OCI-LY3 (cell line): ENCODE measurements around the gene RNPEPL1.

ENCODE experiments used
- H2AFZ ChIP-seq: fragments of 200-600, 300-600 bp; shearing (Covaris generic); 2 replicates; pipeline ENCODE4 v1.6.0; 2014; ENCODE audit warnings: antibody characterized with exemption, low read depth, low read length
- H3K27ac ChIP-seq: fragments of 200-600, 300-600 bp; sonication (generic); 2 replicates; pipeline ENCODE4 v1.5.1; 2014; ENCODE audit warnings: mild to moderate bottlenecking, low read length, moderate library complexity, mixed read lengths
- H3K27me3 ChIP-seq: fragments of 200-600, 300-600 bp; sonication (generic); 2 replicates; pipeline ENCODE4 v1.6.1; 2014; ENCODE audit warnings: low read depth, low read length, mixed read lengths
- H3K36me3 ChIP-seq: fragments of 200-600, 300-600 bp; sonication (generic); replicated peaks from 2 replicates; pipeline ENCODE3; 2014; ENCODE audit warnings: low read depth, low read length, mixed read lengths
- H3K4me1 ChIP-seq: fragments of 300-600, 200-600 bp; sonication (generic); 2 replicates; pipeline ENCODE4 v1.6.1; 2014; ENCODE audit warnings: low read length, mixed read lengths
- H3K4me2 ChIP-seq: fragments of 200-600, 300-600 bp; sonication (generic); 2 replicates; pipeline ENCODE4 v1.6.1; 2014; ENCODE audit warnings: low read length, mixed read lengths
- H3K4me3 ChIP-seq: fragments of 300-600, 200-600 bp; sonication (generic); 2 replicates; pipeline ENCODE4 v1.5.1; 2014; ENCODE audit warnings: antibody characterized with exemption, mild to moderate bottlenecking, low read length, moderate library complexity
- H3K79me2 ChIP-seq: fragments of 300-600, 200-600 bp; shearing (Covaris generic); 2 replicates; pipeline ENCODE4 v1.6.1; 2014; ENCODE audit warnings: mild to moderate bottlenecking, low read length, mixed read lengths
- H3K9ac ChIP-seq: fragments of 300-600, 200-600 bp; shearing (Covaris generic); 2 replicates; pipeline ENCODE4 v1.6.0; 2014; ENCODE audit warnings: mild to moderate bottlenecking, low read length, moderate library complexity
- H3K9me3 ChIP-seq: fragments of 200-600, 300-600 bp; shearing (Covaris generic); 2 replicates; pipeline ENCODE4 v1.6.1; 2014; ENCODE audit warnings: low read length, mixed read lengths; ENCODE audit not compliant: insufficient read depth
- H4K20me1 ChIP-seq: fragments of 200-600, 300-600 bp; sonication (generic); 2 replicates; pipeline ENCODE4 v1.6.1; 2016; ENCODE audit warnings: low read length, mixed read lengths; ENCODE audit not compliant: insufficient read depth
- CTCF ChIP-seq: fragments of 200-600, 300-600 bp; sonication (generic); IDR thresholded peaks from 2 replicates; pipeline ENCODE4 v1.5.1; 2014; ENCODE audit warnings: antibody characterized with exemption, low read length, low read depth
- EZH2phosphoT487 ChIP-seq: fragments of 200-600 bp; shearing (Covaris generic); IDR thresholded peaks from 2 replicates; pipeline ENCODE4 v1.6.1; 2018; ENCODE audit warnings: antibody characterized with exemption, mixed run types, low read depth

RNPEPL1 gene

GRCh38 chr2:240572141-240573031, 4.1 kb downstream of the RNPEPL1 start:
- Histone ChIP-seq H2AFZ (no peak overlapping the region), H3K79me2 (peaks cover 26% of the 10 kb centered on the region), H3K36me3 (no peaks in the 10 kb centered on the region), H3K9ac (no peak overlapping the region), H3K27me3 (no peaks in the 10 kb centered on the region), H3K9me3 (no peaks in the 10 kb centered on the region), H3K4me1 (peaks cover 9% of the 10 kb centered on the region), H3K27ac (no peak overlapping the region), H3K4me3 (no peak overlapping the region), H4K20me1 (peaks cover 9% of the 10 kb centered on the region; the same call in 1 of the 2 replicates), H3K4me2 (no peak overlapping the region)
- TF ChIP-seq EZH2phosphoT487 (no peak), CTCF (no peak)

GRCh38 chr2:240573071-240573515, 4.8 kb downstream of the RNPEPL1 start:
- H3K4me3 ChIP-seq = no peak overlapping the region
- H3K4me2 ChIP-seq = no peak overlapping the region
- no peak overlapping the region for H2AFZ ChIP-seq
- no peak for TF ChIP-seq CTCF
- no peak for TF ChIP-seq EZH2phosphoT487
- H4K20me1 ChIP-seq = peaks cover 9% of the 10 kb centered on the region; the same call in 1 of the 2 replicates
- no peak overlapping the region for H3K27ac ChIP-seq
- no peaks in the 10 kb centered on the region for H3K9me3 ChIP-seq
- H3K9ac ChIP-seq = no peak overlapping the region
- H3K27me3 ChIP-seq = no peaks in the 10 kb centered on the region
- peaks cover 5% of the 10 kb centered on the region; the same call in 1 of the 2 replicates for H3K4me1 ChIP-seq
- no peaks in the 10 kb centered on the region for H3K36me3 ChIP-seq
- peaks cover 22% of the 10 kb centered on the region for H3K79me2 ChIP-seq

- Histone ChIP-seq H2AFZ (no peak overlapping the region), H3K79me2 (peaks cover 23% of the 10 kb centered on the region), H3K27me3 (no peaks in the 10 kb centered on the region), H3K36me3 (no peaks in the 10 kb centered on the region), H3K4me1 (peaks cover 9% of the 10 kb centered on the region), H3K4me3 (no peak overlapping the region), H4K20me1 (peaks cover 9% of the 10 kb centered on the region; the same call in 1 of the 2 replicates), H3K9ac (no peak overlapping the region), H3K4me2 (no peak overlapping the region), H3K9me3 (no peaks in the 10 kb centered on the region), H3K27ac (no peak overlapping the region)
- no peak for TF ChIP-seq EZH2phosphoT487
- TF ChIP-seq CTCF = no peak
Observed at GRCh38 chr2:240573516-240574385, 5.5 kb downstream of the RNPEPL1 start.
